ENCODE results near the gene S100A16.

The S100A16 gene

GRCh38 chr1:153616917-153617311, 4.0 kb upstream of the S100A16 start:
- Histone ChIP-seq H3K4me2 (ENCODE audit: low read depth, low read length, poor library complexity, severe bottlenecking) (no peak overlapping the region), H3F3A (ENCODE audit: low read depth) (no peaks in the 10 kb centered on the region), H4K20me1 (ENCODE audit: insufficient read depth, low read length, poor library complexity, severe bottlenecking) (no peaks in the 10 kb centered on the region), H3K9me2 (replicated peaks; ENCODE audit: low read depth, low read length) (no peaks in the 10 kb centered on the region), H3K79me2 (ENCODE audit: insufficient read depth, low read length) (no peaks in the 10 kb centered on the region), H3K36me3 (ENCODE audit: insufficient read depth, low read length) (no peaks in the 10 kb centered on the region), H3K9me3 (ENCODE audit: insufficient read depth, low read depth, low read length) (no peaks in the 10 kb centered on the region), H3K4me1 (ENCODE audit: insufficient read depth, low read length, poor library complexity, severe bottlenecking) (peaks cover 4% of the 10 kb centered on the region), H3K27me3 (ENCODE audit: insufficient read depth, low read length, poor library complexity, severe bottlenecking) (no peaks in the 10 kb centered on the region), H2AFZ (ENCODE audit: low read length) (no peak overlapping the region), H3K9ac (ENCODE audit: low read depth, low read length, poor library complexity, severe bottlenecking) (no peak overlapping the region), H3K4me3 (ENCODE audit: low read length, poor library complexity, severe bottlenecking) (no peak overlapping the region)
- TF ChIP-seq EZH2phosphoT487 (IDR thresholded peaks at IDR 0.05; ENCODE audit: borderline replicate concordance), result no peak
- TF ChIP-seq CTCF (conservative IDR thresholded peaks at IDR 0.05; ENCODE audit: low read length), result no peak

GRCh38 chr1:153616144-153616916, 3.4 kb upstream of the S100A16 start, which contains the start of gene S100A14:
Gene S100A14 (minus strand): TSS chr1:153616325. CDS start chr1:153615858, 467 bp downstream.
- Histone ChIP-seq H3K36me3 (ENCODE audit: insufficient read depth, low read length) (no peaks in the 10 kb centered on the region), H3K9ac (ENCODE audit: low read depth, low read length, poor library complexity, severe bottlenecking) (no peak within 1 kb of the TSS), H3F3A (ENCODE audit: low read depth) (no peaks in the 10 kb centered on the region), H3K27me3 (ENCODE audit: insufficient read depth, low read length, poor library complexity, severe bottlenecking) (no peaks in the 10 kb centered on the region), H3K79me2 (ENCODE audit: insufficient read depth, low read length) (no peaks in the 10 kb centered on the region), H2AFZ (ENCODE audit: low read length) (0 out of 2 replicates have a peak within 1 kb of the TSS, but pooled peaks have one; percentile 20), H3K4me3 (ENCODE audit: low read length, poor library complexity, severe bottlenecking) (no peak within 1 kb of the TSS), H4K20me1 (ENCODE audit: insufficient read depth, low read length, poor library complexity, severe bottlenecking) (no peaks in the 10 kb centered on the region), H3K4me2 (ENCODE audit: low read depth, low read length, poor library complexity, severe bottlenecking) (no peak within 1 kb of the TSS), H3K4me1 (ENCODE audit: insufficient read depth, low read length, poor library complexity, severe bottlenecking) (peaks cover 4% of the 10 kb centered on the region), H3K9me3 (ENCODE audit: insufficient read depth, low read depth, low read length) (no peaks in the 10 kb centered on the region), H3K9me2 (replicated peaks; ENCODE audit: low read depth, low read length) (no peaks in the 10 kb centered on the region)
- TF ChIP-seq CTCF (conservative IDR thresholded peaks at IDR 0.05; ENCODE audit: low read length), result no peak
- no peak for TF ChIP-seq EZH2phosphoT487 (IDR thresholded peaks at IDR 0.05; ENCODE audit: borderline replicate concordance)

- H3F3A ChIP-seq (ENCODE audit: low read depth), result no peaks in the 10 kb centered on the region
- no peaks in the 10 kb centered on the region for H3K9me2 ChIP-seq (replicated peaks; ENCODE audit: low read depth, low read length)
- peaks cover 4% of the 10 kb centered on the region for H3K4me1 ChIP-seq (ENCODE audit: insufficient read depth, low read length, poor library complexity, severe bottlenecking)
- H3K4me3 ChIP-seq (ENCODE audit: low read length, poor library complexity, severe bottlenecking), result no peak overlapping the region
- no peak for TF ChIP-seq CTCF (conservative IDR thresholded peaks at IDR 0.05; ENCODE audit: low read length)
- no peak for TF ChIP-seq EZH2phosphoT487 (IDR thresholded peaks at IDR 0.05; ENCODE audit: borderline replicate concordance)
- no peaks in the 10 kb centered on the region for H3K79me2 ChIP-seq (ENCODE audit: insufficient read depth, low read length)
- no peak overlapping the region for H3K4me2 ChIP-seq (ENCODE audit: low read depth, low read length, poor library complexity, severe bottlenecking)
- H3K9ac ChIP-seq (ENCODE audit: low read depth, low read length, poor library complexity, severe bottlenecking), result no peak overlapping the region
- no peaks in the 10 kb centered on the region for H3K9me3 ChIP-seq (ENCODE audit: insufficient read depth, low read depth, low read length)
- no peaks in the 10 kb centered on the region for H3K27me3 ChIP-seq (ENCODE audit: insufficient read depth, low read length, poor library complexity, severe bottlenecking)
- no peak overlapping the region for H2AFZ ChIP-seq (ENCODE audit: low read length)
- no peaks in the 10 kb centered on the region for H4K20me1 ChIP-seq (ENCODE audit: insufficient read depth, low read length, poor library complexity, severe bottlenecking)
- H3K36me3 ChIP-seq (ENCODE audit: insufficient read depth, low read length), result no peaks in the 10 kb centered on the region
Measured at GRCh38 chr1:153615406-153615805, 2.5 kb upstream of the S100A16 start.
